Ovary (tissue), 9 donors: ENCODE measurements around the gene ADAMTS20. TPM values are rescaled to one million over a fixed set of nuclear protein-coding genes. Genes with fewer than 3 reads are reported as not detected.

Source experiments
- DNase-seq, 5 donors: peaks; one replicate each; pipeline ENCODE4 v3.0.0-alpha.2; 2019 to 2020
- H3K27ac ChIP-seq, 2 donors: fragments of 200-600 bp; one replicate each; pipeline versions ENCODE4 v1.5.1 to v1.8.0; 2019 to 2022
- H3K27me3 ChIP-seq: fragments of 200-600 bp; one replicate; pipeline ENCODE4 v1.8.0; 2022
- H3K36me3 ChIP-seq: fragments of 200-600 bp; sonication (generic); one replicate; pipeline ENCODE4 v1.5.1; 2019
- H3K4me1 ChIP-seq: one replicate; pipeline ENCODE4 v1.8.1; 2013; ENCODE audit warnings: mild to moderate bottlenecking, moderate library complexity; ENCODE audit not compliant: insufficient read depth
- H3K4me3 ChIP-seq: fragments of 200-600 bp; sonication (generic); one replicate; pipeline ENCODE4 v1.5.1; 2017
- H3K9me3 ChIP-seq, 2 donors: fragments of 200-600 bp in 1 of 2; sonication (generic) in 1 of 2; one replicate each; pipeline versions ENCODE4 v1.5.1 to v1.8.1; 2013 to 2019; ENCODE audit warnings: mild to moderate bottlenecking in 1 of 2, moderate library complexity in 1 of 2
- EP300 ChIP-seq: sonication (generic); formaldehyde crosslinking; IDR thresholded peaks from one replicate; pipeline ENCODE4 v1.6.1; 2017; ENCODE audit warnings: antibody characterized with exemption
- POLR2A ChIP-seq: fragments of 450-650 bp; IDR thresholded peaks from one replicate; pipeline ENCODE4 v1.6.1; 2017; ENCODE audit warnings: antibody characterized with exemption, mild to moderate bottlenecking, moderate library complexity
- whole genome bisulfite sequencing, 3 donors: extraction: QIAGEN DNeasy Blood & Tissue Kit in 1 of 3; methylation state at CpG; one replicate each; pipeline versions ENCODE4 v1.1.5 to v1.1.7; 2013 to 2017; 5-methylcytosine and 5-hydroxymethylcytosine counted together
- intact Hi-C, 4 donors: fragments of 100-400 bp; cut with DNase I; formaldehyde crosslinking; loops; one replicate each; pipeline versions ENCODE4 v1.11.0 to v1.15.1; 2022 to 2023
- polyA plus RNA-seq, 2 donors: library from polyadenylated mRNA; stranded (reverse); fragments of 200-250 nt in 1 of 2; fragments of 350-450 nt in 1 of 2; fragmentation: Illumina TruSeq in 1 of 2; extraction: RNeasy Lipid Tissue Mini Kit (QIAGEN cat#74804) in 1 of 2; gene quantifications; one replicate each; pipeline ENCODE4 v1.2.3, GENCODE V29; 2013 to 2014
- total RNA-seq, 7 donors: library from RNA; depleted of rRNA in 2 of 7; stranded (reverse); fragments of >200 nt in 2 of 7; fragmentation: NEBNext Ultra II Directional in 3 of 7; extraction: Animal tissue kit (Norgen Biotek cat#: 25700) in 3 of 7; gene quantifications; one replicate each; pipeline versions ENCODE4 v1.1.0 to v1.2.4, GENCODE V29; 2016 to 2023
- TF ChIP-seq, protein P1 (sequence below), 3 donors: fragments of 450-650 bp in 2 of 3; fragments of 200-600 bp in 1 of 3; IDR thresholded peaks; one replicate each; pipeline versions ENCODE4 v1.5.1 to v1.8.0; 2016 to 2022; ENCODE audit warnings: antibody characterized with exemption in 3 of 3, mild to moderate bottlenecking in 1 of 3
- donor health status: DM: no; HTN: no; CAD: no; lungs with moderate emphysema.
- donor health status: DM: no; HTN: no; CAD: no.
- donor health status: Bipolar disorder and iron deficiency.
- donor health status: DM: yes; HTN: yes; CAD: no.
- donor health status: DM: no; HTN: no; CAD: no.
- donor health status: DM: yes; HTN: yes; CAD: no.

The ADAMTS20 gene
- total and polyA plus RNA-seq, 9 donors, result 0.23 TPM; not detected in 8

GRCh38 chr12:43329375-43329774, 222.6 kb downstream of the ADAMTS20 start:
- Histone ChIP-seq H3K4me1 (no peaks in the 10 kb centered on the region), H3K27me3 (no peaks in the 10 kb centered on the region), H3K4me3 (no peak overlapping the region), H3K9me3 (no peaks in the 10 kb centered on the region), H3K36me3 (no peaks in the 10 kb centered on the region), H3K27ac (no peak overlapping the region)
- TF ChIP-seq EP300 (no peak), POLR2A (no peak)
- TF ChIP-seq, protein P1, sequence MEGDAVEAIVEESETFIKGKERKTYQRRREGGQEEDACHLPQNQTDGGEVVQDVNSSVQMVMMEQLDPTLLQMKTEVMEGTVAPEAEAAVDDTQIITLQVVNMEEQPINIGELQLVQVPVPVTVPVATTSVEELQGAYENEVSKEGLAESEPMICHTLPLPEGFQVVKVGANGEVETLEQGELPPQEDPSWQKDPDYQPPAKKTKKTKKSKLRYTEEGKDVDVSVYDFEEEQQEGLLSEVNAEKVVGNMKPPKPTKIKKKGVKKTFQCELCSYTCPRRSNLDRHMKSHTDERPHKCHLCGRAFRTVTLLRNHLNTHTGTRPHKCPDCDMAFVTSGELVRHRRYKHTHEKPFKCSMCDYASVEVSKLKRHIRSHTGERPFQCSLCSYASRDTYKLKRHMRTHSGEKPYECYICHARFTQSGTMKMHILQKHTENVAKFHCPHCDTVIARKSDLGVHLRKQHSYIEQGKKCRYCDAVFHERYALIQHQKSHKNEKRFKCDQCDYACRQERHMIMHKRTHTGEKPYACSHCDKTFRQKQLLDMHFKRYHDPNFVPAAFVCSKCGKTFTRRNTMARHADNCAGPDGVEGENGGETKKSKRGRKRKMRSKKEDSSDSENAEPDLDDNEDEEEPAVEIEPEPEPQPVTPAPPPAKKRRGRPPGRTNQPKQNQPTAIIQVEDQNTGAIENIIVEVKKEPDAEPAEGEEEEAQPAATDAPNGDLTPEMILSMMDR (IDR thresholded peaks at IDR 0.05), result no peak
- DNase-seq, result no peak
- intact Hi-C loops, result no loop called here
- 61 to 77% (median 65%) methylated on average over 1 of the region's 1 CpG for WGBS, 3 donors

DNA sequence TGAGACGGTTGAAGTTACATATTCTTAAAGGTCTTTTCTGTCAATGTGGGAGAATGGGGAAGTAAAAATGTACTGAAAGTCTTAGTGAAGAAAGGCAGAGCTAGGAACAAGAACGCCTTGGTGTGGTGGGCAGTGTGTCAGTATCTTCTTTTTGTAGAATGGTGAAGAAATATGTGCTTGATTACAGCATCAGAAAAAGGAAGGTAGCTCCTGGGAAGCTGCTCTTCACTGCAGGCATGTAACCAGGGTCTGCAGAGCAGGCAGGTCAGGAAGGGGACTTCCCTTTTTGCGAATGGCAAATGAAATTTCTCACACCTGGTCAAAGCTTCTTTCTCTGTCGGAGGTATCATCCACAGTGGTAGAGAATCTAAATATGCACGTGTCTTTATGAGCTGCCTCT, 226.2 kb downstream of the ADAMTS20 start:
- TF ChIP-seq POLR2A (no peak), EP300 (no peak)
- TF ChIP-seq, protein P1 (IDR thresholded peaks at IDR 0.05), result no peak
- Histone ChIP-seq H3K36me3 (no peaks in the 10 kb centered on the region), H3K4me3 (no peak overlapping the region), H3K9me3 (no peaks in the 10 kb centered on the region), H3K27me3 (no peaks in the 10 kb centered on the region), H3K4me1 (no peaks in the 10 kb centered on the region), H3K27ac (no peak overlapping the region)
- DNase-seq, result no peak
- intact Hi-C loops, result no loop called here
- WGBS, 3 donors, result 94 to 96% (median 95%) methylated on average over 5 of the region's 5 CpGs

DNA sequence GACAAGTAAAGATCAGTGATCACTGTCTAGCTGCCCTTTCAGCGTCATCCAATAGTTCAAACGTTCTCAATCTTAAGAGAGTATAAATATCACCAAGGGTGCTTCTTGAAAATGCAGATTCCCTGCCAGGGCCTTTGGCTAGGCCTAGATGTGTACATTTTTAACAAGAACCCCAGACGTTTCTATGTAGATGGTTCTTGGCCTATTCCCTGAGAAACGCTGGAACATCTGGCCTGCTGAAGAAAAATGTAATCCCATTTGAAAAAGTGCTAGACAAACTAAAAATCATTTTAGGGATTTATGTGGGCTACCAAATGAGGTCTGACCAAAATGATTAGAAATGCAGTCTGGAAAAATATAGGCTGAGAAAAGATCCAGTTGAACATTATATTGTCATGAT, 231.7 kb downstream of the ADAMTS20 start:
- H3K36me3 ChIP-seq, result no peaks in the 10 kb centered on the region
- H3K27ac ChIP-seq, result no peak overlapping the region
- H3K9me3 ChIP-seq, result no peaks in the 10 kb centered on the region
- DNase-seq, result no peak
- no peaks in the 10 kb centered on the region for H3K27me3 ChIP-seq
- TF ChIP-seq EP300 (no peak), POLR2A (no peak)
- TF ChIP-seq, protein P1 (IDR thresholded peaks at IDR 0.05), result no peak
- WGBS, 3 donors, result 12 to 33% (median 17%) methylated on average over 4 of the region's 4 CpGs
- intact Hi-C loops, result no loop called here
- H3K4me1 ChIP-seq, result peaks cover 2% of the 10 kb centered on the region
- H3K4me3 ChIP-seq, result no peak overlapping the region

- Histone ChIP-seq H3K27me3 (no peaks in the 10 kb centered on the region), H3K9me3 (no peaks in the 10 kb centered on the region), H3K36me3 (no peaks in the 10 kb centered on the region), H3K4me1 (peaks cover 2% of the 10 kb centered on the region), H3K27ac (no peak overlapping the region), H3K4me3 (no peak overlapping the region)
- 91 to 93% (median 93%) methylated on average over 4 of the region's 4 CpGs for WGBS, 3 donors
- DNase-seq, result no peak
- intact Hi-C loops, result no loop called here
- TF ChIP-seq EP300 (no peak), POLR2A (no peak)
- TF ChIP-seq, protein P1 (IDR thresholded peaks at IDR 0.05), result no peak
Measured at GRCh38 chr12:43318021-43318420, 234.0 kb downstream of the ADAMTS20 start.
